Measurements from ENCODE around the gene EIF4G3.

DNA sequence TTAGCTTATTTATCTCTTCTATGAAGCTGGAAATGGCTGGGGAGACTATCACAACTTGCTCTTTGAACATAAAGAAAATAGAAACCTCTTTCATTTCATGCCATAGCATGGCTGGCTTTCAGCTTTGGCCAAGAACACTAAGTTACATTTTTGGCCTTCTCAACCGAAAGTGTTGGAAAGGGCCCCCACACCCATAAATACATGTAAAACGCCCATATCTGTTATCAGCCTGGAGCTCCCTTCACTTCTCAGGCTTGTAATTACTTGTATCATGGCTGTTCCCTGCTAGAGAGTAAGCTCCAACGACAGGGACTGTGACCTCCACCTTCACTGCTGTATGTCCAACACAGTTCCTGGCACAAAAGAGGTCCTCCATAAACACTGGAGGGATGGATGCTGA lies 12.7 kb upstream of the EIF4G3 start:
- TF ChIP-seq SRF (IDR thresholded peaks at IDR 0.05; ENCODE audit: low read depth in 2 of 2, low read length in 2 of 2) (no peak), EP300 (IDR thresholded peaks at IDR 0.05; ENCODE audit: borderline replicate concordance in 1 of 2, control insufficient read depth in 1 of 2, low read depth in 2 of 2, low read length in 2 of 2) (no peak)
- TF ChIP-seq, protein P1, sequence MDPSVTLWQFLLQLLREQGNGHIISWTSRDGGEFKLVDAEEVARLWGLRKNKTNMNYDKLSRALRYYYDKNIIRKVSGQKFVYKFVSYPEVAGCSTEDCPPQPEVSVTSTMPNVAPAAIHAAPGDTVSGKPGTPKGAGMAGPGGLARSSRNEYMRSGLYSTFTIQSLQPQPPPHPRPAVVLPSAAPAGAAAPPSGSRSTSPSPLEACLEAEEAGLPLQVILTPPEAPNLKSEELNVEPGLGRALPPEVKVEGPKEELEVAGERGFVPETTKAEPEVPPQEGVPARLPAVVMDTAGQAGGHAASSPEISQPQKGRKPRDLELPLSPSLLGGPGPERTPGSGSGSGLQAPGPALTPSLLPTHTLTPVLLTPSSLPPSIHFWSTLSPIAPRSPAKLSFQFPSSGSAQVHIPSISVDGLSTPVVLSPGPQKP (IDR thresholded peaks at IDR 0.05; ENCODE audit: low read depth, low read length), result no peak

Measured in GM12878 (cell line).